ENCODE measurements around the gene AGPAT3. TPM values are rescaled to one million over a fixed set of nuclear protein-coding genes. Genes with fewer than 3 reads are reported as not detected.

The AGPAT3 gene
- total and polyA plus RNA-seq, 10 of the 15 experiments (the other 5 are each of a cell fraction or from before 2014, with no cell fraction given), result 1.2 to 110 (median 30.8) TPM

- Histone ChIP-seq H3K4me3 (no peak overlapping the region), H3K4me1 (ENCODE audit: control insufficient read depth, insufficient read depth, low read length) (peaks cover 1% of the 10 kb centered on the region; the same call in 1 of the 2 replicates), H3K79me2 (ENCODE audit: control insufficient read depth, insufficient read depth, low read length) (peaks cover 2% of the 10 kb centered on the region), H3K27me3 (replicated peaks in 1 of 2; ENCODE audit: control insufficient read depth in 2 of 2, insufficient read depth in 2 of 2, low read length in 1 of 2) (no peaks in the 10 kb centered on the region), H3K9me3 (replicated peaks; ENCODE audit: control insufficient read depth, insufficient read depth, low read length) (no peaks in the 10 kb centered on the region), H3K4me2 (ENCODE audit: control insufficient read depth, insufficient read depth) (no peak overlapping the region), H3K36me3 (ENCODE audit: control insufficient read depth in 2 of 2, insufficient read depth in 2 of 2, low read length in 1 of 2) (no peaks in the 10 kb centered on the region), H3K9ac (ENCODE audit: control insufficient read depth, insufficient read depth, low read length) (no peak overlapping the region), H4K20me1 (ENCODE audit: control insufficient read depth, insufficient read depth) (no peaks in the 10 kb centered on the region), H3K27ac (ENCODE audit: control insufficient read depth, insufficient read depth) (no peak overlapping the region), H2AFZ (ENCODE audit: control insufficient read depth, low read depth, low read length) (no peak overlapping the region)
- RAD21 ChIA-PET (ENCODE audit: unreplicated experiment), result no interaction called here
- POLR2A ChIA-PET, result no interaction called here
- WGBS (ENCODE audit: insufficient coverage, insufficient replicate concordance, low lambda C conversion rate, missing lambda C conversion rate), result 44% methylated on average over 9 of the region's 9 CpGs
- SMC1A ChIA-PET (ENCODE audit: uncharacterized antibody, unreplicated experiment), result no interaction called here
- no peak for TF ChIP-seq ZNF207 (IDR thresholded peaks at IDR 0.05; ENCODE audit: borderline replicate concordance)
- TF ChIP-seq RAD51 (IDR thresholded peaks at IDR 0.05), result no peak
- no peak for TF ChIP-seq IRF4 (IDR thresholded peaks at IDR 0.05; ENCODE audit: low read depth, low read length)
- no peak for TF ChIP-seq E4F1 (IDR thresholded peaks at IDR 0.05; ENCODE audit: borderline replicate concordance, partially characterized antibody)
- TF ChIP-seq SUPT20H (IDR thresholded peaks at IDR 0.05; ENCODE audit: borderline replicate concordance, control insufficient read depth, low read depth, low read length), result no peak
- TF ChIP-seq MTA3 (IDR thresholded peaks at IDR 0.05; ENCODE audit: borderline replicate concordance, low read length), result no peak
- no peak for TF ChIP-seq SMARCA5 (IDR thresholded peaks at IDR 0.05)
- no peak for TF ChIP-seq RELA (IDR thresholded peaks at IDR 0.05; ENCODE audit: borderline replicate concordance, partially characterized antibody)
- no peak for TF ChIP-seq CHD1 (IDR thresholded peaks at IDR 0.05; ENCODE audit: low read depth, low read length)
- TF ChIP-seq CEBPZ (IDR thresholded peaks at IDR 0.05; ENCODE audit: low read depth, low read length), result no peak
- TF ChIP-seq NFIC (IDR thresholded peaks at IDR 0.05; ENCODE audit: low read depth, low read length), result no peak
- TF ChIP-seq KAT2A (conservative IDR thresholded peaks at IDR 0.05; ENCODE audit: control insufficient read depth, low read depth, low read length), result no peak
- no peak for TF ChIP-seq SP1 (IDR thresholded peaks at IDR 0.05; ENCODE audit: low read depth, low read length)
- no peak for TF ChIP-seq SMC3 (IDR thresholded peaks at IDR 0.05; ENCODE audit: borderline replicate concordance, low read length)
- no peak for TF ChIP-seq MEF2B (IDR thresholded peaks at IDR 0.05; ENCODE audit: partially characterized antibody, poor library complexity, severe bottlenecking)
- TF ChIP-seq ZZZ3 (IDR thresholded peaks at IDR 0.05; ENCODE audit: control insufficient read depth, insufficient read length, low read depth), result no peak
- no peak for TF ChIP-seq NR2C2 (IDR thresholded peaks at IDR 0.05; ENCODE audit: borderline replicate concordance, control insufficient read depth, insufficient read length, low read depth)
- no peak for TF ChIP-seq KLF5 (IDR thresholded peaks at IDR 0.05; ENCODE audit: partially characterized antibody)
- no peak for TF ChIP-seq RCOR1 (conservative IDR thresholded peaks at IDR 0.05; ENCODE audit: low read depth, low read length)
- no peak for TF ChIP-seq IKZF1 (conservative IDR thresholded peaks at IDR 0.05)
- in situ Hi-C loops (cut with MboI) (no loop called here), intact Hi-C loops (cut with micrococcal nuclease; ENCODE audit: unreplicated experiment) (no loop called here)
- CTCF ChIA-PET, result no interaction called here
- DNase-seq (ENCODE audit: low read depth, low spot score) (no peak), ATAC-seq (no peak), FAIRE-seq (no peak)
- no TSS peak for BruUV-seq (replicated peaks)
Observed at GRCh38 chr21:44006017-44006619, 141.1 kb downstream of the AGPAT3 start.
